ENCODE data around the gene PHF23.
A peak's percentile ranks its signal among the peaks of the same experiment; 100 is the strongest.

The PHF23 gene

DNA sequence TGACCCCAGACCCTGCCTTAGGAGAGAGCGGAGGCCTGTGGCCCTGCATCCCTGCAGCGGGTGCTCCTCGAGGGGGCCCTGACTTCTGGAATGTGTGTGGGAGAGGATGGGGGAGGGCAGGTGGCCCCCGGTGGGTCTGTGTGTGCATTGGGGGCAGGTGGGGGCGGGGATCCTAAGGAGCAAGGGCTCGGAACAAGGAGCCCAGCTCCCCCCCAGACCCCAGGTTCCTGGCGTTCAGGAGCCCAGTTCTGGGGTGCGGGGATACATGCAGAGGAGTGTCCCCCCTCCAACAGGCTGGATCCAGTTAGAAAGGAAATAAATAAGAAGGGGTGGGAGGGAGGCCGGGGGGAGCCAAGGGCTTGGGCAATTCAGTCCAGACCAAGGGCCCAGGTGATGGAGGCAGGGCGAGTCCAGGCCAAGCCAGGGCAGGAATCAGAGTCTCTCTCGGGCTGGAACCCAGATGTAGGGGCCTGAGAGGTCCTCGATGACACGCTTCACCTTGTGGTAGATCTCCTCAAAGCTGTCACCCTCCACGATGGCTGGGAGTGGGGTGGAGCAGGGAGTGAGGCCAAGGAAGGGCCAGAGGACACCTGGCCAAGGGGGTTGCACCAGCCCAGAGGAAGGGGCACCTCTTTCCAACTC lies 48.9 kb downstream of the PHF23 start:
- no peaks in the 10 kb centered on the region for H3K4me1 ChIP-seq (ENCODE audit: insufficient read depth, low read length, poor library complexity, severe bottlenecking)
- TF ChIP-seq, protein P1, sequence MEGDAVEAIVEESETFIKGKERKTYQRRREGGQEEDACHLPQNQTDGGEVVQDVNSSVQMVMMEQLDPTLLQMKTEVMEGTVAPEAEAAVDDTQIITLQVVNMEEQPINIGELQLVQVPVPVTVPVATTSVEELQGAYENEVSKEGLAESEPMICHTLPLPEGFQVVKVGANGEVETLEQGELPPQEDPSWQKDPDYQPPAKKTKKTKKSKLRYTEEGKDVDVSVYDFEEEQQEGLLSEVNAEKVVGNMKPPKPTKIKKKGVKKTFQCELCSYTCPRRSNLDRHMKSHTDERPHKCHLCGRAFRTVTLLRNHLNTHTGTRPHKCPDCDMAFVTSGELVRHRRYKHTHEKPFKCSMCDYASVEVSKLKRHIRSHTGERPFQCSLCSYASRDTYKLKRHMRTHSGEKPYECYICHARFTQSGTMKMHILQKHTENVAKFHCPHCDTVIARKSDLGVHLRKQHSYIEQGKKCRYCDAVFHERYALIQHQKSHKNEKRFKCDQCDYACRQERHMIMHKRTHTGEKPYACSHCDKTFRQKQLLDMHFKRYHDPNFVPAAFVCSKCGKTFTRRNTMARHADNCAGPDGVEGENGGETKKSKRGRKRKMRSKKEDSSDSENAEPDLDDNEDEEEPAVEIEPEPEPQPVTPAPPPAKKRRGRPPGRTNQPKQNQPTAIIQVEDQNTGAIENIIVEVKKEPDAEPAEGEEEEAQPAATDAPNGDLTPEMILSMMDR (conservative IDR thresholded peaks at IDR 0.05; ENCODE audit: low read length): no peak
- TF ChIP-seq EZH2phosphoT487 (IDR thresholded peaks at IDR 0.05; ENCODE audit: borderline replicate concordance): no peak
- H3K9me3 ChIP-seq (ENCODE audit: insufficient read depth, low read depth, low read length): no peaks in the 10 kb centered on the region
- no peaks in the 10 kb centered on the region for H4K20me1 ChIP-seq (ENCODE audit: insufficient read depth, low read length, poor library complexity, severe bottlenecking)
- no peak overlapping the region for H3K4me2 ChIP-seq (ENCODE audit: low read depth, low read length, poor library complexity, severe bottlenecking)
- H3K36me3 ChIP-seq (ENCODE audit: insufficient read depth, low read length): peaks cover 11% of the 10 kb centered on the region; the same call in 1 of the 2 replicates
- H3K4me3 ChIP-seq (ENCODE audit: low read length, poor library complexity, severe bottlenecking): no peak overlapping the region
- H3F3A ChIP-seq (ENCODE audit: low read depth): no peaks in the 10 kb centered on the region
- no peaks in the 10 kb centered on the region for H3K9me2 ChIP-seq (replicated peaks; ENCODE audit: low read depth, low read length)
- H3K9ac ChIP-seq (ENCODE audit: low read depth, low read length, poor library complexity, severe bottlenecking): no peak overlapping the region
- no peaks in the 10 kb centered on the region for H3K79me2 ChIP-seq (ENCODE audit: insufficient read depth, low read length)
- H2AFZ ChIP-seq (ENCODE audit: low read length): no peak overlapping the region
- H3K27me3 ChIP-seq (ENCODE audit: insufficient read depth, low read length, poor library complexity, severe bottlenecking): no peaks in the 10 kb centered on the region

DNA sequence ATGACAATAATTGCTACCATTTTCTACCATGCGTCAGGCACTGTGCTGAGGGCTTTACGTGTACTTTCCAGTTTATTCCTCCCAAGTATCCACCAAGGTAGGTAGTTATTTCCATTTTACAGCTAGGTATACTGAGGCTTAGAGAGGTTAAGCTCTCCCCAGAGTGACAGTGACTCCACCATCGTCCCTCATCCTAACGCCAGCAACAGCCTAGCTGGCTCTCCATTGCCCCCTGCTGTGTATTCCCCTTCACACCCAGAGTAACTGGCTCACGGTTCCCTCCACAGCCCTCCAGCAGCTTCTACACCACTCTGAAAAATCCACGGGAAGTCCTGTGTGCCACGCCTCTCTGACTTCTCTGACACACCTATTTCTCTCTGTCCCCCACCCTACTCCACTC lies 53.0 kb downstream of the PHF23 start:
- Histone ChIP-seq H3K9me2 (replicated peaks; ENCODE audit: low read depth, low read length) (no peaks in the 10 kb centered on the region), H3K9me3 (ENCODE audit: insufficient read depth, low read depth, low read length) (no peaks in the 10 kb centered on the region), H4K20me1 (ENCODE audit: insufficient read depth, low read length, poor library complexity, severe bottlenecking) (no peaks in the 10 kb centered on the region), H2AFZ (ENCODE audit: low read length) (no peak overlapping the region), H3F3A (ENCODE audit: low read depth) (no peaks in the 10 kb centered on the region), H3K4me2 (ENCODE audit: low read depth, low read length, poor library complexity, severe bottlenecking) (no peak overlapping the region), H3K4me1 (ENCODE audit: insufficient read depth, low read length, poor library complexity, severe bottlenecking) (no peaks in the 10 kb centered on the region), H3K4me3 (ENCODE audit: low read length, poor library complexity, severe bottlenecking) (no peak overlapping the region), H3K9ac (ENCODE audit: low read depth, low read length, poor library complexity, severe bottlenecking) (no peak overlapping the region), H3K27me3 (ENCODE audit: insufficient read depth, low read length, poor library complexity, severe bottlenecking) (no peaks in the 10 kb centered on the region), H3K36me3 (ENCODE audit: insufficient read depth, low read length) (peaks cover 5% of the 10 kb centered on the region; the same call in 1 of the 2 replicates), H3K79me2 (ENCODE audit: insufficient read depth, low read length) (no peaks in the 10 kb centered on the region)
- TF ChIP-seq, protein P1 (conservative IDR thresholded peaks at IDR 0.05; ENCODE audit: low read length): peak; percentile 46
- no peak for TF ChIP-seq EZH2phosphoT487 (IDR thresholded peaks at IDR 0.05; ENCODE audit: borderline replicate concordance)
